Stromal cell of bone marrow (primary cell): ENCODE data around the gene EPHB4.
A peak's percentile ranks its signal among the peaks of the same experiment; 100 is the strongest.
"Not testable (repeated sequence)": the region's sequence is repeated elsewhere in the genome, so short reads cannot be mapped to it uniquely, and the experiment has no call there.

Experiments used
- DNase-seq: peaks from one replicate; pipeline ENCODE4 v3.0.0-alpha.2; 2012; ENCODE audit warnings: low read depth

The EPHB4 gene

DNA sequence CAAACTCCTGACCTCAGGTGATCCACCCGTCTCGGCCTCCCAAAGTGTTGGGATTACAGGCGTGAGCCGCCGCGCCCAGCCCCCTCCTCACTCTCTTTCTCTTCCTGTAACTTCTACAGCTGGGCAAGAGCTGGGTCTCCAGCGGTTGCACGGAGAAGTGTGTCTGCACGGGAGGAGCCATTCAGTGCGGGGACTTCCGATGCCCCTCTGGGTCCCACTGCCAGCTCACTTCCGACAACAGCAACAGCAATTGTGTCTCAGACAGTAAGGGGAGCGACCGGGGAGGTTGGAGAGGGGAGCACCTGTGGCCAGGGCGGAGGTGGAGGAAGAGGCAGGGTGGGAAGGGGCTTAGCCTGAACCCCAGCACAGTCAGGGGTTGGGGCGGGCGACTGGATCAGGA is 41.4 kb downstream of the EPHB4 start:
- no peak for DNase-seq

DNA sequence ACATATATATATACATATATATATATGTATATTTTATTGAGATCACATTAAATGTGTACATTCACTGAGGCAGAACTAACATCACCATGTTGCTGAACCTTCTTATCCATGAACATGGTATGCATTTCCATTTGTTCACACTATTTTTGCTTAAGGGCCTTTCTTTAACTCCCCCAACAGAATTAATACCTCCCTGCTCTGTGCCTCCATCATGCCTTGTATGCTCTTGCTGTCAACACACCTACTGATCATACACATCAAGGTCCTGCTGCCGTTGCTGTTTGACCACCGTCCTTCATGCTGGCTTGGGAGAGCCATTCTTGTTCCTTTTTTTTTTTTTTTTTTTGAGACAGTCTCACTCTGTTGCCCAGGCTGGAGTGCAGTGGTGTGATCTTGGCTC is 43.5 kb downstream of the EPHB4 start:
- no peak for DNase-seq

DNA sequence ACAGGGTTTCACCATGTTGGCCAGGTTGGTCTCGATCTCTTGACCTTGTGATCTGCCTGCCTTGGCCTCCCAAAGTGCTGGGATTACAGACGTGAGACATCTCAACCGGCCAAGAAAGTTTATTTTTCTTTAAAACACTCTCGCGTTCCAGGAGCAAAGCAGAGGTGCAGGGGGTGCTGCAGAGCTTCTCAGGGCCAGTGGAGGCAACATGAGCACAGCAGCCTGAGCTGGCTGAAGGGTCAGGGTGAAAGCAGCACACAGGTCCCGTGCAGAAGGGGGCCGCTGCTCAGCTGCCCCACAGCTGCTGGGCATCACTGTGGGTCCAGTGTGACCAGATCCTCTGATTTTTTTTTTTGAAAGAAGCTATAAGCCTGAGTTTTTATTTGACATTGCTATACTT is 46.1 kb downstream of the EPHB4 start:
- DNase-seq, result no peak

DNA sequence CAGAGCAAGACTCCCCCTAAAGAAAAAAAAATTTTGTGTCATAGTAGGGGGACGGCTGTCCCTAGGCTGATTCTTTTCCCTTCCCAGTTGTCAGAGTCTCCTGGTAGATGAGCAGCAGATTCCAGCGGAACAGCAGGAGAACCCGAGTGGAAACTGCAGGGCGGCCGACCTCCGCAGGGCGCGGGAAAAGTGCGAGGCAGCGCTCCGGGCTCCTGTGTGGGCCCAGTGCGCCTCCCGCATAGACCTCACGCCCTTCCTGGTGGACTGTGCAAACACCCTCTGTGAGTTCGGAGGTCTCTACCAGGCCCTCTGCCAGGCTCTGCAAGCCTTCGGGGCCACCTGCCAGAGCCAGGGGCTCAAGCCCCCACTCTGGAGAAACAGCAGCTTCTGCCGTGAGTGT is 48.0 kb downstream of the EPHB4 start:
- no peak for DNase-seq

DNA sequence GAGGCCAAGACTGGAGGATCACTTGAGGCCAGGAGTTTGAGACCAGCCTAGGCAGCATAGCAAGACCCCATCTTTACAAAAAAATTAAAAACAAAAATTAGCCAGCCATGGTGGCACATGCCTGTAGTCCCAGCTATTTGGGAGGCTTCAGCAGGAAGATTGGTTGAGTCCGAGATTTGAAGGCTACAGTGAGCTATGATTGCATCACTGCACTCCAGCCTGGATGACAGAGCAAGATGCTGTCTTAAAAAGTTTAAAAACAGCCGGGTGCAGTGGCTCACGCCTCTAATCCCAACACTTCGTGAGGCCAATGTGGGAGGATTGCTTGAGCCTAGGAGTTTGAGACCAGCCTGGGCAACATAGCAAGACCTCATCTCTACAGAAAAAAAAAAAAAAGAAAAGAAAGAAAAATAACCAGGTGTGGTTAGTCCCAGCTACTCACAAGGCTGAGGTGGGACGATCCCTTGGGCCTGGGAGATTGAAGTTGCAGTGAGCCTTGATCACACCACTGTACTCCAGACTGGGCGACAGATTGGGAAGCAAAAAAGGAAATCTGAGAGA is 49.2 kb downstream of the EPHB4 start:
- no peak for DNase-seq

GRCh38 chr7:100773491-100773890 is 53.8 kb downstream of the EPHB4 start:
- DNase-seq, result no peak

DNA sequence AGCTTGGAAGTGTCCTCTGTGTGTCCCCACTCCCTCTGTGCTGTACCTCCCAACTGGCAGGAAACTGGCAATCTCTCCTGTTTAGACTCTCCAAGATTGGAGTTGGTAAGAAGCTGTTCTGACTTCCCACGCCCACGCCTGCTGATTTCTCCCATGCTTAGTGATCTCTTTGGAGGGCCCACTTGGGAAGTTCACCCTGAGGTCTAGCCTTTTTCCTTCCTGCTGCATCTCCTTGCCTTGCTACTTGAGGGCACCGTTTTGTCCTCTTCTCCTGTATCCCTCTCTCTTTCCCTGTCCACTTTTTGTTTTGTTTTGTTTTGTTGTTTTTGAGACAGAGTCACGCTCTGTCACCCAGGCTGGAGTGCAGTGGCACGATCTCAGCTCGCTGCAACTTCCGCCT is 58.5 kb downstream of the EPHB4 start:
- no peak for DNase-seq

DNA sequence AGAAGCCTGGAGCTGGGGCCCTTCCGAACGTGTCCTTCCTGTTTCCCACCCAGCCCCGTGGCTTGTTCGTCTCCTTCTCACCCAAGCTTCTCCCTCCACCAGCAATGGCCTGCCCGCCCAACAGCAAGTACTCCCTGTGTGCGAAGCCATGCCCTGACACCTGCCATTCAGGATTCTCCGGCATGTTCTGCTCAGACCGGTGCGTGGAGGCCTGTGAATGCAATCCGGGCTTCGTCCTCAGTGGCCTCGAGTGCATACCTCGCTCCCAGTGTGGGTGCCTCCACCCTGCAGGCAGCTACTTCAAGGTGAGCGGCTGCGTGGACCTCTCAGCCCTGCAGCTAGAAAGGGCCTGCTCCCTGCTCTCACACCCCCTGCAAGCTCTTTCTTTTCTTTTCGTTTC is 62.1 kb downstream of the EPHB4 start:
- DNase-seq, result no peak

GRCh38 chr7:100764841-100765240 is 62.5 kb downstream of the EPHB4 start:
- DNase-seq, result no peak

DNA sequence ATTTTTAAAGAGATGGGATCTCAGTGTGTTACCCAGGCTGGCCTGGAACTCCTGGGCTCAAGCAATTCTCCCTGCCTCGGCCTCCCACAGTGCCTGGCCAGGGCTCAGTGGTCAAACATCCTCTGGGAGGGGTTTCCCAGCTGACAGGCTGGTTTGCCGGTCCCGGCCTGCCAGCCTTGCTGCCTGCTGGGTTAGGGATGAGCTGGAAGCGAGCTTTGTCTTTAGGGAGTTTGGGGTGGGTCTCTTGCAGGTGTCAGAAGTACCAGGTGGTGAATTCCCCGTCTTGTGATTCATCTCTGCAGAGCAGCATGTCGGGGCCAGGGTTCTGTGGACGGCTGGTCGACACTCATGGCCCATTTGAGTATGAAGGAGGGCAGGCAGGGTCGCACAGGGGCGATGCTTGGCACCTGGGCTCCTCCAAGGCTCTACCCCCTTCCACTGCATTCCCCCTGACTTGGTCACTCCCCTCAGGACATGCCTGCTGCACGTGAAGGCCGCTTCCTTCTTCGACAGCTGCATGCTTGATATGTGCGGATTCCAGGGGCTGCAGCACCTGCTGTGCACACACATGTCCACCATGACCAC is 63.7 kb downstream of the EPHB4 start:
- DNase-seq, result no peak

DNA sequence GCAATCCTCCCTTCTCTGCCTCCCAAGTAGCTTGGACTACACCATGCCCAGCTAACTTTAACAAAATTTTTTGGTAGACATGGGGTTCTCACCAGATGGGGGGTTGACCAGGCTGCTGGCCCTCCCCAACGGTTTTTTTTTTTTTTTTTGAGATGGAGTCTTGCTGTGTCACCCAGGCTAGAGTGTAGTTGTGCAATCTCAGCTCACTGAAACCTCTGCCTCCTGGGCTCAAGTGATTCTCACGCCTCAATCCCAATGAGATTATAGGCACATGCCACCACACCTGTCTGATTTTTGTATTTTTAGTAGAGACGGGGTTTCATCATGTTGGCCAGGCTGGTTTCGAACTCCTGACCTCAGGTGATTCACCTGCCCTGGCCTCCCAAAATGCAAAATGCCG is 64.5 kb downstream of the EPHB4 start:
- not testable (repeated sequence) for DNase-seq

- DNase-seq, result no peak
Observed at GRCh38 chr7:100759357-100760171, 67.8 kb downstream of the EPHB4 start.

GRCh38 chr7:100753750-100754149 is 73.6 kb downstream of the EPHB4 start:
- peak; percentile 24 for DNase-seq

GRCh38 chr7:100752994-100753393 is 74.3 kb downstream of the EPHB4 start:
- DNase-seq, result no peak
